ENCODE data around the gene LRP1B. TPM values are rescaled to one million over a fixed set of nuclear protein-coding genes. Genes with fewer than 3 reads are reported as not detected.

LRP1B gene
- total RNA-seq, 1 donor from 2014 or later: 4.6 TPM

- DNase-seq: no peak
These were observed 90.3 kb downstream of the LRP1B start for GRCh38 chr2:142040556-142040955.

- no peak for DNase-seq
These were observed 92.0 kb downstream of the LRP1B start for GRCh38 chr2:142038826-142039225.

- peak; percentile 30 for DNase-seq
These were observed 93.1 kb downstream of the LRP1B start for GRCh38 chr2:142037744-142038143.

GRCh38 chr2:142037066-142037465 lies 93.8 kb downstream of the LRP1B start:
- DNase-seq: peak; percentile 7

- no peak for DNase-seq
These were observed 97.4 kb downstream of the LRP1B start for GRCh38 chr2:142033393-142033792.

- DNase-seq: no peak
These were observed 99.2 kb downstream of the LRP1B start for GRCh38 chr2:142031656-142032055.

- DNase-seq: no peak
These were observed 100.1 kb downstream of the LRP1B start for GRCh38 chr2:142030735-142031134.

- no peak for DNase-seq
These were observed 100.8 kb downstream of the LRP1B start for GRCh38 chr2:142029974-142030373.

- no peak for DNase-seq
These were observed 105.4 kb downstream of the LRP1B start for GRCh38 chr2:142025394-142025793.

- DNase-seq: no peak
These were observed 110.4 kb downstream of the LRP1B start for GRCh38 chr2:142020368-142020767.

GRCh38 chr2:142014536-142014935 lies 116.3 kb downstream of the LRP1B start:
- DNase-seq: no peak

- DNase-seq: no peak
These were observed 118.0 kb downstream of the LRP1B start for GRCh38 chr2:142012797-142013196.

- DNase-seq: no peak
These were observed 120.1 kb downstream of the LRP1B start for GRCh38 chr2:142010477-142011270.

GRCh38 chr2:142008135-142008744 lies 122.6 kb downstream of the LRP1B start:
- peak; percentile 6 for DNase-seq

- no peak for DNase-seq
These were observed 136.8 kb downstream of the LRP1B start for GRCh38 chr2:141994066-141994465.

- DNase-seq: no peak
These were observed 138.1 kb downstream of the LRP1B start for GRCh38 chr2:141992695-141993094.

GRCh38 chr2:141968433-141968832 lies 162.4 kb downstream of the LRP1B start:
- DNase-seq: no peak

GRCh38 chr2:141967980-141968379 lies 162.8 kb downstream of the LRP1B start:
- no peak for DNase-seq

GRCh38 chr2:141967503-141967902 lies 163.3 kb downstream of the LRP1B start:
- no peak for DNase-seq

GRCh38 chr2:141959941-141960340 lies 170.9 kb downstream of the LRP1B start:
- no peak for DNase-seq

- DNase-seq: no peak
These were observed 171.8 kb downstream of the LRP1B start for GRCh38 chr2:141959016-141959415.

GRCh38 chr2:141957827-141958450 lies 172.9 kb downstream of the LRP1B start:
- DNase-seq: no peak

- no peak for DNase-seq
These were observed 173.5 kb downstream of the LRP1B start for GRCh38 chr2:141957321-141957720.

Measured in tongue (tissue), 2 donors.